Sigmoid colon (tissue), 7 donors: ENCODE measurements around the gene TCF7L2. TPM values are rescaled to one million over a fixed set of nuclear protein-coding genes. Genes with fewer than 3 reads are reported as not detected.
A peak's percentile ranks its signal among the peaks of the same experiment; 100 is the strongest.

Experiments used
- DNase-seq: peaks from one replicate; pipeline ENCODE4 v3.0.0-alpha.2; 2019
- H3K27ac ChIP-seq, 4 donors: fragments of 200-600 bp; sonication (generic); one replicate each; pipeline ENCODE4 v1.5.1; 2016 to 2019; ENCODE audit warnings: mild to moderate bottlenecking in 1 of 4
- H3K27me3 ChIP-seq, 3 donors: fragments of 200-600 bp; sonication (generic); one replicate each; pipeline ENCODE4 v1.5.1; 2019; ENCODE audit warnings: mild to moderate bottlenecking in 1 of 3
- H3K36me3 ChIP-seq, 4 donors: fragments of 200-600 bp; sonication (generic); one replicate each; pipeline ENCODE4 v1.5.1; 2016 to 2019
- H3K4me1 ChIP-seq, 4 donors: fragments of 200-600 bp; sonication (generic); one replicate each; pipeline ENCODE4 v1.5.1; 2017 to 2019
- H3K4me3 ChIP-seq, 4 donors: fragments of 200-600 bp; sonication (generic); one replicate each; pipeline ENCODE4 v1.5.1; 2017 to 2019; ENCODE audit warnings: mild to moderate bottlenecking in 2 of 4, moderate library complexity in 1 of 4
- H3K9me3 ChIP-seq, 4 donors: fragments of 200-600 bp in 3 of 4; sonication (generic) in 3 of 4; one replicate each; pipeline versions ENCODE4 v1.5.1 to v1.6.1; 2013 to 2019
- CTCF ChIP-seq, 4 experiments: fragments of 450-650 bp in 3 of 4; fragments of 200-600 bp in 1 of 4; IDR thresholded peaks; one replicate each; pipeline ENCODE4 v1.5.1; 2016 to 2019; ENCODE audit warnings: antibody characterized with exemption in 4 of 4, mild to moderate bottlenecking in 3 of 4, moderate library complexity in 2 of 4
- EP300 ChIP-seq, 4 donors: sonication (generic); formaldehyde crosslinking; IDR thresholded peaks; one replicate each; pipeline ENCODE4 v1.6.1; 2017; ENCODE audit warnings: antibody characterized with exemption in 4 of 4
- POLR2A ChIP-seq, 2 donors: fragments of 450-650 bp; IDR thresholded peaks; one replicate each; pipeline ENCODE4 v1.6.1; 2016; ENCODE audit warnings: antibody characterized with exemption in 2 of 2, mild to moderate bottlenecking in 2 of 2, moderate library complexity in 2 of 2
- POLR2AphosphoS5 ChIP-seq, 4 donors: sonication (generic); formaldehyde crosslinking; IDR thresholded peaks; one replicate each; pipeline ENCODE4 v1.6.1; 2017; ENCODE audit warnings: antibody characterized with exemption in 4 of 4
- WGBS, 2 donors: extraction: QIAGEN DNeasy Blood & Tissue Kit; methylation state at CpG; one replicate each; pipeline ENCODE4 v1.1.7; 2013; 5-methylcytosine and 5-hydroxymethylcytosine counted together
- intact Hi-C: fragments of 100-400 bp; cut with DNase I; formaldehyde crosslinking; loops from one replicate; pipeline ENCODE4 v1.15.1; 2023
- polyA plus RNA-seq, 3 donors: library from polyadenylated mRNA; stranded (reverse); fragments of 200-250 nt; gene quantifications; one replicate each; pipeline ENCODE4 v1.2.3, GENCODE V29; 2013
- total RNA-seq, 4 donors: library from RNA; depleted of rRNA; stranded (reverse); fragments of >200 nt; gene quantifications; one replicate each; pipeline ENCODE4 v1.1.0, GENCODE V29; 2016
- donor health status: healthy with polysubstance abuse.
- donor health status: Bipolar disorder and iron deficiency.
- donor health status: healthy.

The TCF7L2 gene
- total and polyA plus RNA-seq, 7 donors: 15.3 to 40.4 (median 30.0) TPM

GRCh38 chr10:112980937-112981336, 30.9 kb downstream of the TCF7L2 start:
- Histone ChIP-seq H3K4me1 (peaks cover 0 to 90% (median 67%) of the 10 kb centered on the region in 4 donors), H3K27me3 (no peaks in the 10 kb centered on the region), H3K27ac (peak overlapping the region in 3 of 4 donors; percentile 63 to 72 (median 70)), H3K4me3 (no peak overlapping the region), H3K9me3 (no peaks in the 10 kb centered on the region), H3K36me3 (no peaks in the 10 kb centered on the region)
- DNase-seq: no peak
- TF ChIP-seq EP300 (IDR thresholded peaks at IDR 0.05) (no peak), POLR2AphosphoS5 (IDR thresholded peaks at IDR 0.05) (no peak), CTCF (IDR thresholded peaks at IDR 0.05) (no peak), POLR2A (IDR thresholded peaks at IDR 0.05) (no peak)
- intact Hi-C loops: no loop called here
- WGBS, 2 donors: 84 to 88% methylated on average over 2 of the region's 2 CpGs

- no peak for TF ChIP-seq POLR2AphosphoS5 (IDR thresholded peaks at IDR 0.05)
- no peak for TF ChIP-seq EP300 (IDR thresholded peaks at IDR 0.05)
- no peak for TF ChIP-seq CTCF (IDR thresholded peaks at IDR 0.05)
- TF ChIP-seq POLR2A (IDR thresholded peaks at IDR 0.05): no peak
- Histone ChIP-seq H3K36me3 (no peaks in the 10 kb centered on the region), H3K4me1 (peaks cover 0 to 90% (median 73%) of the 10 kb centered on the region in 4 donors), H3K9me3 (no peaks in the 10 kb centered on the region), H3K27ac (peak overlapping the region in 2 of 4 donors; percentile 63 to 72), H3K4me3 (no peak overlapping the region), H3K27me3 (no peaks in the 10 kb centered on the region)
- intact Hi-C loops: no loop called here
- 49 to 88% methylated on average over 7 of the region's 7 CpGs for WGBS, 2 donors
- peak; percentile 46 for DNase-seq
These were observed 31.5 kb downstream of the TCF7L2 start for GRCh38 chr10:112981553-112981952.

- WGBS, 2 donors: 90 to 92% methylated on average over 9 of the region's 9 CpGs
- intact Hi-C loops: no loop called here
- Histone ChIP-seq H3K9me3 (no peaks in the 10 kb centered on the region), H3K36me3 (no peaks in the 10 kb centered on the region), H3K27ac (no peak overlapping the region), H3K4me1 (peaks cover 0 to 92% (median 84%) of the 10 kb centered on the region in 4 donors), H3K4me3 (no peak overlapping the region), H3K27me3 (no peaks in the 10 kb centered on the region)
- no peak for DNase-seq
- TF ChIP-seq CTCF (IDR thresholded peaks at IDR 0.05): no peak
- TF ChIP-seq POLR2AphosphoS5 (IDR thresholded peaks at IDR 0.05): no peak
- no peak for TF ChIP-seq EP300 (IDR thresholded peaks at IDR 0.05)
- TF ChIP-seq POLR2A (IDR thresholded peaks at IDR 0.05): no peak
These were observed 33.5 kb downstream of the TCF7L2 start for GRCh38 chr10:112983444-112984056.

- no peaks in the 10 kb centered on the region for H3K36me3 ChIP-seq
- H3K27me3 ChIP-seq: no peaks in the 10 kb centered on the region
- no peaks in the 10 kb centered on the region for H3K9me3 ChIP-seq
- peaks cover 0 to 94% (median 86%) of the 10 kb centered on the region in 4 donors for H3K4me1 ChIP-seq
- no peak for TF ChIP-seq CTCF (IDR thresholded peaks at IDR 0.05)
- no peak for TF ChIP-seq POLR2A (IDR thresholded peaks at IDR 0.05)
- no peak for TF ChIP-seq EP300 (IDR thresholded peaks at IDR 0.05)
- no peak for TF ChIP-seq POLR2AphosphoS5 (IDR thresholded peaks at IDR 0.05)
- H3K27ac ChIP-seq: no peak overlapping the region
- intact Hi-C loops: no loop called here
- WGBS, 2 donors: 86% methylated on average over 8 of the region's 8 CpGs
- H3K4me3 ChIP-seq: no peak overlapping the region
- DNase-seq: no peak
These were observed 34.7 kb downstream of the TCF7L2 start for GRCh38 chr10:112984756-112985155.
